Right cardiac atrium (tissue), 5 donors: ENCODE data around the gene RAP2C. TPM values are rescaled to one million over a fixed set of nuclear protein-coding genes. Genes with fewer than 3 reads are reported as not detected.
"Not testable (repeated sequence)": the region's sequence is repeated elsewhere in the genome, so short reads cannot be mapped to it uniquely, and the experiment has no call there.

ENCODE experiments used
- ATAC-seq, 2 donors: fragments of 200-7000 bp; cut with Tn5 transposase; one replicate each; pipeline versions ENCODE4 v1.8.0 to v1.9.1; 2020; ENCODE audit warnings: moderate library complexity in 2 of 2, mild to moderate bottlenecking in 1 of 2
- DNase-seq, 3 donors: peaks; one replicate each; pipeline ENCODE4 v3.0.0-alpha.2; 2020
- H3K27ac ChIP-seq: one replicate; pipeline ENCODE4 v1.5.1; 2013; ENCODE audit warnings: mild to moderate bottlenecking, low read length, control low read depth, moderate library complexity
- H3K27me3 ChIP-seq: one replicate; pipeline ENCODE4 v1.6.1; 2013; ENCODE audit not compliant: control insufficient read depth, insufficient read depth
- H3K4me1 ChIP-seq: one replicate; pipeline ENCODE4 v1.6.1; 2013; ENCODE audit warnings: low read length; ENCODE audit not compliant: control insufficient read depth, insufficient read depth
- H3K4me3 ChIP-seq: one replicate; pipeline ENCODE4 v1.5.1; 2013; ENCODE audit warnings: low read length, control low read depth
- H3K9me3 ChIP-seq: one replicate; pipeline ENCODE4 v1.6.1; 2013; ENCODE audit warnings: low read length; ENCODE audit not compliant: control insufficient read depth
- WGBS: extraction: QIAGEN DNeasy Blood & Tissue Kit; methylation state at CpG from one replicate; pipeline ENCODE4 v1.1.7; 2013; 5-methylcytosine and 5-hydroxymethylcytosine counted together
- intact Hi-C, 4 donors: fragments of 100-400 bp; cut with DNase I; formaldehyde crosslinking; loops; one replicate each; pipeline versions ENCODE4 v1.11.0 to v1.14.0; 2022 to 2023
- polyA plus RNA-seq: library from polyadenylated mRNA; stranded (reverse); fragments of 200-250 nt; gene quantifications from one replicate; pipeline ENCODE4 v1.2.3, GENCODE V29; 2013
- total RNA-seq, 4 donors: library from RNA; stranded (reverse); fragmentation: NEBNext Ultra II Directional; extraction: Animal tissue kit (Norgen Biotek cat#: 25700); gene quantifications; one replicate each; pipeline ENCODE4 v1.2.1, GENCODE V29; 2021
- donor health status: healthy with polysubstance abuse.
- donor health status: DM: no; HTN: yes; CAD: no.
- donor health status: DM: no; HTN: no; CAD: no.
- donor health status: DM: no; HTN: yes; CAD: no; lungs with severe emphysema.
- donor health status: DM: yes; HTN: yes; CAD: no.

Gene RAP2C
- total and polyA plus RNA-seq, 5 donors, result 9.8 to 25.0 (median 19.4) TPM

DNA sequence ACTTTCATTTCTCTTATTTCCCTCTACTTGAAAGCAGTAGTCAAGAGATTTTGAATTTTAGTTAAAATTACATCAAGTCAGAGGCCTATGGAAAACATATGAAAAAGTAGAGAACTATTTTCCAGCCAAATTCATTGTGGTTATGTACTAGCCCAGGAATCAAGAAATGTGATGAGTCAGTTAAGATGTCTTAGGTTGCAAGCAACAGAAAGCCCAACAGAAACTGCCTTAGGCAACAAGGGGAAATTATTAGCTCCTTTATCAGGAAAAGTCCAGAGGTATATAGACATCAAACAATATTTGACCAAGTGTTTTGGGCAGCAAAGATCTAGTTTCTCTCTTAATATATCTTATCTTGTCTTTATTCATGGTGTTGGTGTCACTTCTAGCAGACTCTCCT, 53.6 kb downstream of the RAP2C start:
- intact Hi-C loops, result no loop called here
- H3K4me1 ChIP-seq, result no peaks in the 10 kb centered on the region
- ATAC-seq, result no peak

DNA sequence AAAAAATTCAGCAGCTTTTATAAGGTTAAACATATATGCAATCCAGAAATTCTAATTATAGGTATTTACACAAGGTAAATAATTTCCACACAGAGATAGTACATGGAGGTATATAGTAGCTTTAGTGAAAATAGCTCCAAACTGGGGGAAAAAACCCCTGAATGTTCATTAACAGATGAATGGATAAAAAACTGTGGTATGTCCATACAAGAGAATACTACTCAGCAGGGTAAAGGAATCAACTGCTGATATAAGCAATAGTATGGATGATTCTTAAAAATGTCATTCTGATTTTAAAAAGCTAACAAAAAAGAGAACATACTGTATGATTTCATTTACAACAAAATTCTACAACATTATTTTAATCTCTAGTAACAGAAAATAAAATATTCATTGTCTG, 54.2 kb downstream of the RAP2C start:
- intact Hi-C loops, result no loop called here
- no peak for DNase-seq

More for the DNA sequence above, 53.6 kb downstream of the RAP2C start:
- no peak overlapping the region for H3K4me3 ChIP-seq
- no peaks in the 10 kb centered on the region for H3K9me3 ChIP-seq
- no peaks in the 10 kb centered on the region for H3K27me3 ChIP-seq
- no peak for DNase-seq
- no peak overlapping the region for H3K27ac ChIP-seq

DNA sequence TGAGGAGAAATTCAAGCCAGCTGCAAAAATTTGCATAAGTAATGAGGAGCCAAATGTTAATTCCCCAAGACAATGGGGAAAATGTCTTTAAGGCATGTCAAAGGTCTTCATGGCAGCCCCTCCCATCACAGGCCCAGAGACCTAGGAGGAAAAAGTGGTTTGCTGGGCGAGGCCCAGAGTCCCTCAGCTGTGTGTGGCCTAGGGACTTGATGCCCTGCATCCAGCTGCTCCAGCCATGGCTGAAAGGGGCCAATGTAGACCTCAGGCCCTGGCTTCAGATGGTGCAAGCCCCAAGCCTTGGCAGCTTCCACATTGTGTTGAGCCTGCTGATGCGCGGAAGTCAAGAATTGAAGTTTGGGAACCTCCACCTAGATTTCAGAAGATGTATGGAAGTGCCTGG, 56.2 kb downstream of the RAP2C start:
- H3K4me1 ChIP-seq, H3K27me3 ChIP-seq, H3K9me3 ChIP-seq, ATAC-seq, DNase-seq, H3K27ac ChIP-seq, H3K4me3 ChIP-seq, intact Hi-C loops: not testable (repeated sequence)
- 93% methylated on average over 3 of the region's 3 CpGs for WGBS

More for the DNA sequence above, 54.2 kb downstream of the RAP2C start:
- Histone ChIP-seq H3K4me3 (no peak overlapping the region), H3K27me3 (no peaks in the 10 kb centered on the region), H3K27ac (no peak overlapping the region), H3K9me3 (no peaks in the 10 kb centered on the region), H3K4me1 (no peaks in the 10 kb centered on the region)
- ATAC-seq, result no peak

DNA sequence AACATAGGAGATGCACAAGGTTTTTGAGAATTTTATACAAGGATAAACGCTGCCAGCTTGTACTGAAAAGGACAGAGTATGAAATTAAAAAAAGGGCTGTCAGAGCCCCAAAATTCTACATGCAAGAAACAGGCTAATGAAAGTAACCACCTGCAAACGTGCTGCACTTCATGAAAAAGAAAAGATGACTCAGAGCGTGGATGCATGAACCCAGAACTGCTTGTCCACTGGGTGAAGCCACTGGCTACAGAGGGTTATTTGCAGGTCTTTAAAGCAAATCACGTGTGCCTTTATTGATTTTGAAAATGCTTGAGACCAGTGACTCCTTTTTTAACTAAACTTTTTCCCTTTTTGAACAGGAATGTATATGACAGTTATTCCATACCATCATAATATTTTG, 66.1 kb downstream of the RAP2C start:
- ATAC-seq, result no peak

More for the DNA sequence above, 66.1 kb downstream of the RAP2C start:
- WGBS, result 73% methylated on average over 4 of the region's 4 CpGs
- no peak for DNase-seq
- H3K9me3 ChIP-seq, result no peaks in the 10 kb centered on the region
- H3K4me1 ChIP-seq, result no peaks in the 10 kb centered on the region
- H3K4me3 ChIP-seq, result no peak overlapping the region
- intact Hi-C loops, result no loop called here
- H3K27ac ChIP-seq, result no peak overlapping the region
- no peaks in the 10 kb centered on the region for H3K27me3 ChIP-seq

Other genes with a start within 250 kb of the RAP2C start
- 1 to 10 TPM; 1.1 to 2.2 (median 1.8) TPM for gene STK26, start 196.1 kb downstream of the RAP2C start, total RNA-seq
- gene STK26, start 196.1 kb downstream of the RAP2C start, polyA plus RNA-seq, result 0.86 TPM
- not detected for gene FRMD7, start 91.4 kb downstream of the RAP2C start, total RNA-seq
- 0.05 TPM for gene FRMD7, start 91.4 kb downstream of the RAP2C start, polyA plus RNA-seq